ENCODE measurements around the gene CEP83. TPM values are rescaled to one million over a fixed set of nuclear protein-coding genes. Genes with fewer than 3 reads are reported as not detected.
A peak's percentile ranks its signal among the peaks of the same experiment; 100 is the strongest.

Gene CEP83
- 10 to 100 TPM in 4 of 6 donors, 1 to 10 TPM in 2; 9.7 to 40.9 (median 16.2) TPM for total RNA-seq

- H3K4me3 ChIP-seq, result peak within 1 kb of the TSS; percentile 67 to 84 (median 74)
- H3K36me3 ChIP-seq, result no peaks in the 10 kb centered on the region
- peak; percentile 98 to 99 for DNase-seq
- H3K9me3 ChIP-seq, result no peaks in the 10 kb centered on the region
- peak; percentile 85 to 91 for TF ChIP-seq POLR2AphosphoS5 (IDR thresholded peaks at IDR 0.05)
- TF ChIP-seq, protein P1, sequence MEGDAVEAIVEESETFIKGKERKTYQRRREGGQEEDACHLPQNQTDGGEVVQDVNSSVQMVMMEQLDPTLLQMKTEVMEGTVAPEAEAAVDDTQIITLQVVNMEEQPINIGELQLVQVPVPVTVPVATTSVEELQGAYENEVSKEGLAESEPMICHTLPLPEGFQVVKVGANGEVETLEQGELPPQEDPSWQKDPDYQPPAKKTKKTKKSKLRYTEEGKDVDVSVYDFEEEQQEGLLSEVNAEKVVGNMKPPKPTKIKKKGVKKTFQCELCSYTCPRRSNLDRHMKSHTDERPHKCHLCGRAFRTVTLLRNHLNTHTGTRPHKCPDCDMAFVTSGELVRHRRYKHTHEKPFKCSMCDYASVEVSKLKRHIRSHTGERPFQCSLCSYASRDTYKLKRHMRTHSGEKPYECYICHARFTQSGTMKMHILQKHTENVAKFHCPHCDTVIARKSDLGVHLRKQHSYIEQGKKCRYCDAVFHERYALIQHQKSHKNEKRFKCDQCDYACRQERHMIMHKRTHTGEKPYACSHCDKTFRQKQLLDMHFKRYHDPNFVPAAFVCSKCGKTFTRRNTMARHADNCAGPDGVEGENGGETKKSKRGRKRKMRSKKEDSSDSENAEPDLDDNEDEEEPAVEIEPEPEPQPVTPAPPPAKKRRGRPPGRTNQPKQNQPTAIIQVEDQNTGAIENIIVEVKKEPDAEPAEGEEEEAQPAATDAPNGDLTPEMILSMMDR (IDR thresholded peaks at IDR 0.05), result no peak
- peak in 3 of 4 donors; percentile 60 to 91 (median 77) for TF ChIP-seq POLR2A (IDR thresholded peaks at IDR 0.05)
- H3K4me1 ChIP-seq, result peaks cover 10 to 25% (median 19%) of the 10 kb centered on the region in 4 donors
- 0 to 1% methylated on average over 27 to 56 of the region's 77 CpGs for WGBS, 2 donors
- peak; percentile 99 to 100 for ATAC-seq (ENCODE audit: low FRiP score in 2 of 2)
- H3K27me3 ChIP-seq, result no peaks in the 10 kb centered on the region
- H3K27ac ChIP-seq, result peak within 1 kb of the TSS; percentile 86 to 96 (median 88)
These were observed at the start of gene CEP83 for GRCh38 chr12:94459728-94460615. CEP83 (minus strand) TSS chr12:94459867; CDS start chr12:94412490, 47,377 bp downstream.

GRCh38 chr12:94509317-94509716 is 49.6 kb upstream of the CEP83 start:
- no peak for ATAC-seq (ENCODE audit: low FRiP score in 2 of 2)
- Histone ChIP-seq H3K9me3 (no peaks in the 10 kb centered on the region), H3K4me1 (no peaks in the 10 kb centered on the region), H3K36me3 (no peaks in the 10 kb centered on the region), H3K27ac (no peak overlapping the region), H3K27me3 (no peaks in the 10 kb centered on the region), H3K4me3 (no peak overlapping the region)
- 81 to 88% methylated on average over 3 of the region's 3 CpGs for WGBS, 2 donors
- no peak for DNase-seq
- TF ChIP-seq, protein P1 (IDR thresholded peaks at IDR 0.05), result no peak
- TF ChIP-seq POLR2A (IDR thresholded peaks at IDR 0.05) (no peak), EP300 (IDR thresholded peaks at IDR 0.05) (no peak), POLR2AphosphoS5 (IDR thresholded peaks at IDR 0.05) (no peak)

DNA sequence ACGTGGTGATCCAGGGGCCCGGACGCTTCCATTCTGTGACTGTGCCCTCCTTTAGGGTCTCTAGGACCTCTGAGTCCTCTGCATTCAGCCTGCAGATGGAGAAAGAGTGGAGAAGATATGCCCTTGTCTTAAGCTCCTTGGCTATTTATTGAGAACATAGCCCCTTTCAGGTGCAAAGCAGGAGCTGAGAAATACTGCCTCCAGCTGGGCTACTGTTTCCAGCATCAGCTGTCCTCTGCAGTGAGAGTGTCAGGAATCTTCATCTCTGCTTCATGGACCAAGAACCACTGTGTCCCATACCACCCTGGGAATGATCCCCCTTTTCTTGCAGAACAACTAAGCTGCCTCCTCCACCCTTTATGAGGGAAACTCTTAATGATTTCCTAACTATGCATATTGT is 47.8 kb upstream of the CEP83 start:
- TF ChIP-seq EP300 (IDR thresholded peaks at IDR 0.05) (no peak), POLR2A (IDR thresholded peaks at IDR 0.05) (no peak)
- TF ChIP-seq, protein P1 (IDR thresholded peaks at IDR 0.05), result no peak
- H3K27me3 ChIP-seq, result no peaks in the 10 kb centered on the region
- no peak overlapping the region for H3K27ac ChIP-seq
- 93 to 100% methylated on average over 3 of the region's 3 CpGs for WGBS, 2 donors
- ATAC-seq (ENCODE audit: low FRiP score in 2 of 2), result no peak
- no peaks in the 10 kb centered on the region for H3K9me3 ChIP-seq
- H3K4me1 ChIP-seq, result no peaks in the 10 kb centered on the region
- H3K36me3 ChIP-seq, result no peaks in the 10 kb centered on the region
- no peak overlapping the region for H3K4me3 ChIP-seq
- DNase-seq, result no peak

- H3K27me3 ChIP-seq, result no peaks in the 10 kb centered on the region
- no peak for DNase-seq
- no peaks in the 10 kb centered on the region for H3K4me1 ChIP-seq
- WGBS, 2 donors, result 78 to 88% methylated on average over 1 of the region's 1 CpG
- H3K4me3 ChIP-seq, result no peak overlapping the region
- no peak for ATAC-seq (ENCODE audit: low FRiP score in 2 of 2)
- no peak overlapping the region for H3K27ac ChIP-seq
- H3K36me3 ChIP-seq, result no peaks in the 10 kb centered on the region
- H3K9me3 ChIP-seq, result peaks cover 0 to 4% (median 0%) of the 10 kb centered on the region in 4 donors
- TF ChIP-seq EP300 (IDR thresholded peaks at IDR 0.05), result no peak
- no peak for TF ChIP-seq POLR2AphosphoS5 (IDR thresholded peaks at IDR 0.05)
- TF ChIP-seq, protein P1 (IDR thresholded peaks at IDR 0.05), result no peak
- no peak for TF ChIP-seq POLR2A (IDR thresholded peaks at IDR 0.05)
These were observed 44.7 kb upstream of the CEP83 start for GRCh38 chr12:94504386-94504785.
